Activated CD8-positive, alpha-beta memory T cell treated with anti-CD3 and anti-CD28 coated beads for 4 hours (primary cell): ENCODE measurements around the gene HS6ST2.

Source experiments
- DNase-seq, 2 donors: peaks; one replicate each; pipeline ENCODE4 v3.0.0-alpha.2; 2020; ENCODE audit warnings: low read depth in 2 of 2

HS6ST2 gene

DNA sequence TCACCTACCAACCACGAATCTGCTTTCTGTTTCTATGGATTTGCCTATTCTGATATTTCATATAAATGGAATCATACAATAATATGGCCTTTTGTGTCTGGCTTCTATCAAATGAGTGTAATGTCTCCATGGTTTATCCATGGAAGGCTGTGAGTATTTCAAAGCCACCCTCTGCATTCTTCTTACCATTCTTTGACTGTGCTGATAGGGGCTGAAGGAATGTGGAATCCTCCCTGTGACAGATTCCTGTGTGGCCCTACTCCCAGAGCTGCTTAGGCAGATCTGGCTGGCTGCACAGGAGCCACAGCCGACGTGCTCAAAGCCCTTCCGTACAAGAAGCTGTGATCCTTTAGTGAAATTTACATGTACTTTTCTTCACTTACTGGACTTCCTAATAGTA lies 163.2 kb downstream of the HS6ST2 start:
- DNase-seq, result no peak

DNA sequence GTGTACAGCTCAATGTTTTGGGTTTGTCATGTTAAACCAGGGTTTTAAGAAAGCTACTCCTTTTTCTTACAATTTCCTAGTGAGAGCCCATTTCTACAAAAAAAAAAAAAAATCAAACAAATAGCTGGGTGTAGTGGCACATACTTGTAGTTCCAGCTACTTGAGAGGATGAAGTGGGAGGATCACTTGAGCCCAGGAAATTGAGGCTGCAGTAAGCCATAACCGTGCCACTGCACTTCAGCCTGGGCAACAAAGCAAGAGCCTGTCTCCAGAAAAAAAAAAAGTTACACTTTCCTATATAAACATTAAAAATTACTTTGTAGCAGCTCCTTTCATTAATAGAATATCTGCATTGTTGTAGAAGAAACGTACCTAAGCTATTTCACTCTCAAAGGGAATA lies 166.7 kb downstream of the HS6ST2 start:
- DNase-seq, result no peak

DNA sequence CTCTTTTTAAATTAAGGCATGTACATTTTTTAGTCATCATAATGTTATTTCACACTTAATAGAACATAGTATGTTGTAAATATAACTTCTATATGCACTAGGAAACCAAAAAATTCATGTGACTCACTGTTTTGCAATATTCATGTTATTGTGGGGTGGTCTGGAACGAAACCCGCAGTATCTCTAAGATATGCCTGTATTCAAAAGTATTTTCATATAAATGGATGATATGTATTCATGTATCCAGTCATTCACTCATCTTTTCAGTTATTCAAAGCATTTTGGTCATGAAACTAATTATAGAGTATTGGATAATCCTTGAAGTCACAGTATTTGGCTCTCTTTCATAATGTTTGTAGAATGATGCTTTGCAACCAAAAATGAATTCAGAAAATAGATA lies 168.1 kb downstream of the HS6ST2 start:
- DNase-seq, result no peak

DNA sequence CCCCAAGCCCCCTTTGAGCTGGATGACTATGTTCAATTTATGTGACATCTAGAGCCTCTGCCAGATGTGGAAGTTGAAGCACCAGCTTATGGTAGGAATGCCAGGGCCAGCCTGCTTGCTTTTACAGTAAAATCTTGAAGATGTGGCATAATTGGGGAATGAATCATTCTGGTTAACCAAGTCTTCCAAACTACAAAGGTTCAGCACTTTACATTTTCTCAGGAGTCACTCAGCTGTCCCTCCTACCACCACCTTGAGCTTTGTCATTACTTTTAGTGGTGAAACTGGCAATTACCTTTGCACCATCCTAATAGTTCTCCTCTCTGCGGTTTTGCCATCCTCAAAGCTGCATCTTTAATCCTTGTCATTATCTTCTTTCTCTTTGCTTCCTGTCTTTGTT lies 172.2 kb downstream of the HS6ST2 start:
- no peak for DNase-seq

DNA sequence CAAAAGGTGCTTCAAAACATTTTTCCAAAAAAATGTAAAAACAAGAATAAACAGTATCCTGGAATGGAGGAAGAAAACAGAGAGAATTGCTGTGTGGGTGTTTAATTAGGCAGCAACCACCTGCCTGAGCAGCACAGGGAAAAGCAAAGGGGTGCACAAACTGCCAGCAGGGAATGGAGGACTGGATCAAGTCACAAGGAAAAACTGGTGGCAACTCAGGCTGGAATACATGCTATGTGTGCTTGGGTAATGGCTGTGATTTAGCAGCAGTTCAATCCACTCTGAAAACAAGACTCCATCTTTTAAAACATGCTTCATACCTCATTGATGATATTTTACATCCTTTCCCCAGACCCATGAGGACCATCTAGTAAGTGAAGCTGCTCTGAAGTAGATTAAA lies 179.5 kb downstream of the HS6ST2 start:
- no peak for DNase-seq

DNA sequence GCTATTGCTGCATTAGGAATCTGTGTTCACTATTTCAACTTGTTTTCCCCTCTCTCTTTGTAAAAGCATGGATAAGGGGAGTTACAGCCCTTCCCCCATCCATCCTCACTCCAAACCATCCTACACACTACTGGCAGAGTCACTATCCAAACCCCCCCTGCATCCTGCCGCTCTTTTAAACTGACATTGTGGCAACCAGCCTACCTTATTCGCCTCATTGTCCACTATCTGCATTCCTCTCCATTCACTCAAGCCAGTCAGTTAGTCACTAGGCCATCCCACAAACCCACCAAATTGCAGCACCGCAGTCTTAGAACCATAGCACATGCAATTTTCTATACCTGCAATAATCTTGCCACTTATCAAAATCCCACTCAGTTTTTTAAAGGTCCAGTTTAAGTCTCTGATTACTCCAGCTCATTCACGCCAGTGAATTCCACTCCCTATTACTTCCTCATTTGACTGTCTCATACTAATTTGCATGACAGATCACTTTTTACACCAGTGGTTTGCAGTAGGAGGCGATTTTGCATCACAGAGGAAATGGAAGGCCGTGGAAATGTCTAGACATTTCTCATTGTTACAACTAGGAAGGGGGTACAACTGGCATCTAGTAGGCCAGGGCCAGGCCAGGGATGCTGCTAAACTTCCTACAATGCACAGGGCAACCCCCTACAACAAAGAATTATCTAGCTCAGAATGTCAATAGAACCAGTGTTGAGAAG lies 181.8 kb downstream of the HS6ST2 start:
- DNase-seq, result no peak

DNA sequence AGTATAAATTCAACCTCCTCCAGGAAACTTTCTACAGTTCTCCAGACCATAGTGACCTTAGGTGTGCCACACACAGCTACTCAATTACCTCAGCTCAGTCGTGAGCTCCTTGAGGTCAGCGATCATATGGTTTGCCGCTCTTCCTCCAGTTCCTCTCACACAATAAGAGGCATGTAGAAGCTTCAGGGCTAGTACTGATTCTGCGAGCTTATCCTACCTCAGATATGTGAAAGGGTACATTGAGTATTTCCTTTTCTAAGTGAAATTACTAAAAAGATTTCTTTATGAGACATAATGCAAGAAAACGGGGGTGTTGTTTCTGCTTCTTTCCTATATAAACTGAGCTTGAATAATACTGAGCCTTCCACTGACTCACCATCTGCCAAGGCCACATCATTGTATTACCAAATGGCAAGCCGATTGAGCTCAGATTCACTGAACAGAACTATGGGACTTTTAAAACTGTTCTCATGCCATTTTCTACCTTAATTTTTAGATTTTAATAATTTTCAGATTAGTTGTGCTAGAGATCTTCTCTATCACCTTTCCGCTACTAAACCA lies 183.1 kb downstream of the HS6ST2 start:
- DNase-seq, result no peak

DNA sequence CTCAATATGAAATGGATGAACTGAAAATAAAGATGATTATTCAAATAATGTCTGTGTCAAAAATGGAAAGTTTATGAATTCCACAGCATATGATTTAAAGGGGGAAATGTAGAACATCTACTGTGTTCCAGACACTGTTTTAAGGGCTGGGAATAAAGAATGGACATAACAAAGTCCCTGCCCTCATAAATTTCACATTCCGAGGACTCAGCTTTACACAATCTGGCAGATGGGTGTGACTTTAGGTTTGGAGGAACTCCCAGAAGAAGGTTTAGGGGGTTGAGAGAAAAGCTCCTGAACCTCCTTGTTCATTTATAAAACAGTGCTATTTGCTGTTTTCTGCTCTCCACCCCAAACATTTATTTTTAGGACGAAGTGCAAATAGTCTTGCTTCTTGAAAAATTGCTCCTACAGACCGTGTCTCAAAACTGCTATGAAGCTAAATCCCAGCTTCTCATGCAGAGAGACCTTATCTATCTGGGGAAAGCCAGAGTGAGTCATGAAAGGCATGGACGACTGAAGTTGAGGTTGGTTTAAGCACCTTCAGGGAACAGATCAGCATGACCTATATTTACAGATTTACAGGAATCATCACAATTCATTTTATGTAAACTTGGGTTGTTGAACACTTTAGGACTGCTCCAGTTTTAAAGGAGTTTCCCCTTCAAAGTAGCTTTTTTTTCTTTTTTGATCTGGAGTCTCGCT lies 184.3 kb downstream of the HS6ST2 start:
- DNase-seq, result no peak

DNA sequence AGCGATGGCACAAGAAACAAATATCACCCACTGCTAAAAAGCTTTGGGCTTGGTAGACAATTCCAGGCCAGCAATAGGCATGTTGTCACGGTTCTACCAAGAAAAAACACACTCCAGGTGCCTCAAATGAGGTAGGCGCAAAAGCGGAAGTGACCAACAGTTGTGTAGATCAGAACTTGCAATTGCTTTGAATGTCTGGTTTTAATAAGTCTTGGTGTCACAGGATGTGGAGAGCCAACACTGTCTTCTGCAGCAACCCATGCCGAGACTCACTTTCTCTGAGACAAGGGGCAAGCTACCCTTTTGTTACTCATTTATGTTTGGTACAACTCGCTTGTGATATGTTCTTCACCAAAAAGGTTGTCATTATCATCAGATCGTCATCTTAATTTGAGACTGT lies 188.8 kb downstream of the HS6ST2 start:
- no peak for DNase-seq

DNA sequence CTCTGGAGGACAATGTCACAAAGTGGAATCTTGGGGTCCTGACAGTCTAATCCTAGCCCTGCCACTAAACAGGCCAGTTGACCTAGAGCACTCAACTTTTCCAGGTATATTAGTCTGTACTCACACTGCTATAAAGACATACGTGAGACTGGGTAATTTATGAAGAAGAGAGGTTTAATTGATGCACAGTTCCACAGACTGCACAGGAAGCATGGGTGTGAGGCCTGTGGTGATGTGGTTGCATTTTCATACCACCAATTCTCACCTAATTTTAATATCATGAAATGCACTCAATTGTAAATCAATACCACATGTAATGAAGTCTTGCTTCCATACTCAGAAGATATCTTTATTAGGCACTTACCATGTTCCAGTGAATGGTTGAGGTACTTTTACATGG lies 192.0 kb downstream of the HS6ST2 start:
- DNase-seq, result no peak

DNA sequence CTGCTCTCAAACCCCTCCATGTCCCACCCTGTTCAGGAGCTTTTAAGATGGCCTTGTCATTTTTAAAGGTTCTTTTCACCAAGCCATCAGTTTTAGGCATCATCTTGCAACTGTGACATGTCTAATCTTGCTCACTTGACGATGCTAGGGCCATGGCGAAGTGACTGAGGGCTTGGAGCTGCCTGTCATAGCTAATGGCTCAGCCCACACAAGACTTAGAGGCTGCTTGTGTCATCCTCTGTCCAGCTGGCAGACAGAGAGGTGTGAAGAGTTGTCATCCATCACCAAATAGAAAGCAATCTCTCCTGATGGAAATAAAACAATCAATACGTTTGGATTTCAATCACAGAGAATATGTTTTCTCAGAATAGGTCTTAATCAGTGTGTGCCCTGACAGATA lies 194.9 kb downstream of the HS6ST2 start:
- DNase-seq, result no peak

DNA sequence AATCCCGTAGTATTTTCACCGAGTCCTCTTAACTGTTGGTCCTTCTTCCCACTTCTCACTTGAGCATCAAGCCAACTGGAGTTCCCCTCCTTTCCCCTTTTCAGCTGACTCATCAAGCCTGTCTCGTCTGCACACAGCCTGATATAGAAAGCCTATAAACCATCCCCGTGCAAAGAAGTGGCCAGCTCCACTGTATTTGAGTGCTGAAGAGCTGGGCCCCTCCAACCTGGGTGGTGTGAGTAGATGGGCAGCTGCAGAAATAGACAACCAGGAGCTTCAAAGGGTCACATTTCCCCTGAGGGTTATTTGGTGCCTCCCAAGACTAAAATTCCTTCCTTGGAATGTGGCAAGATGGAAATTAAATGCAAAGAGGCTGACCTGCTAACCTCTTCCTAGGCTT lies 199.7 kb downstream of the HS6ST2 start:
- DNase-seq, result no peak

DNA sequence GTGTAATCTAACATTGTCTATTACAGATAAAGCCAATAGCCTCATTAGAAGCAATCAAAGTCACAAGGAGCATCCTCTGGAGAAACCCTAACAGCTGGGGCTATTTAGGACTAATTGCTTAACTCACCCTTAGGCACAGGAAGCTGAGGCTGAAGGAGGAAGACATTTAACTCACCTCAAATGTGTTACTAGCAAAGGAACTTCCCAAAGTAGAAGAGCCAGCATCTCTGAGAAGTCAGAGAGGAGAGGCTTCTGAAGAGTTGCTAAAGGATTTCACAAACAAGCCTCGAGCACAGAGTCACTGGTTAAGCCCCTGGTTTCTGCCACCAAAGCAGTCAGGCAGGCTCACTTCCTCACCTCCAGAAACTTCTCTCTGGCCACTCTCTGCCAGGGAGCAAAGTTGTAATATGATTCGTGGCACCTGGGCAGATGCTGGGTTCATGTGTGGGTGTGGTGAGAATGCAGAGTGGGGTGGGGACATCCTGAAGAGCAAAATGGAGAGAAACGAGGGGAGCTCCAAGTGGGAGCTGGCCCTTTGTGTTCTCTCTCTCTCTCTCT lies 201.3 kb downstream of the HS6ST2 start:
- no peak for DNase-seq

DNA sequence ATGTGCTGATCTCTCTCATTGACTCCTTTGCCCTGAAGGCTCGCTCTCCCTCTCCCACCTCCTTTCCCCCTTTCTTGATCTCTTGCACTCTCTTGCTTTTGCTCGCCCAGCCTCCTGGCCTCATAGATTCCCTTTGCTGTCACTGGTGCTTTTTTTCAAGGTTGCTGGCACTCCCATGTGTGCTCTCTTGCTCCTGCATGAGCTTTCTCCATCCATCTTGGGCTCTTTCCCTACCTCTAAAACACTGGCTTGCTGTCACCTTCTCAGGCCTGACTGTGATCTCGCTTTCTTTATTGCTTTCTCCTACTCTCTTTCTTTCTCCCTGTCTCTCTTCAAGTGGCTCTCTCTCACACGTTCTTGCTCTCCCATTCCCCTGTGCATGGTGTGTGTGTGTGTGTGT lies 202.0 kb downstream of the HS6ST2 start:
- DNase-seq, result no peak

DNA sequence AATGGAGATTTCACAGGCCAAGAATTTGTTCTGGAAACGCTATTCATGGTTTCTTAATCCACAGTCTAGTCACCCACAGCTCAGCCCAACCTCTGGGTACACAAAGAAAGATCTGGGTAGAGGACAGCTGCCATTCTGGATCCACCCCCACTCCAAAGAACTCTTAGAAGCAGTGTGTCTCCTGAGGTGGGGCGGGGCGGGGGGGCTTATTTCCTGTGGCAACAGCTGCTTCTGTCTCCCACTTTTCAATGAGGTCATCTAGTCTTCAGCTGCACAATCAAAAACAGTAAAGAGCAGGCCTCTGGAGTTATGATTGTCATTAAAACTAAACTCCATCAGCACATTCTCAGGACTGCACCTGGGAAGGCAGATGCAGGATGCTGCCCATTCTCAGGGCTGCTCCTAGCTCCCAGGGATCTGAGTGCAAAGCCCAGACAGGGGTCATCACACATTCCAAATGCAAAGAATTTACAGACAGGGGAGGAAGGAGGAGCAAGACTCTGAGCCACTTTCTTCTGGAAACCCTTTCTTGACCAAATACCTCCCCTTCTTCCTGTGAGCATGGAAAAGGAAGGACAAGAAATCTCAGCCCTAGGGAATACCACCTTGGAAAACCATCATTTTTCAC lies 207.3 kb downstream of the HS6ST2 start:
- DNase-seq, result no peak

DNA sequence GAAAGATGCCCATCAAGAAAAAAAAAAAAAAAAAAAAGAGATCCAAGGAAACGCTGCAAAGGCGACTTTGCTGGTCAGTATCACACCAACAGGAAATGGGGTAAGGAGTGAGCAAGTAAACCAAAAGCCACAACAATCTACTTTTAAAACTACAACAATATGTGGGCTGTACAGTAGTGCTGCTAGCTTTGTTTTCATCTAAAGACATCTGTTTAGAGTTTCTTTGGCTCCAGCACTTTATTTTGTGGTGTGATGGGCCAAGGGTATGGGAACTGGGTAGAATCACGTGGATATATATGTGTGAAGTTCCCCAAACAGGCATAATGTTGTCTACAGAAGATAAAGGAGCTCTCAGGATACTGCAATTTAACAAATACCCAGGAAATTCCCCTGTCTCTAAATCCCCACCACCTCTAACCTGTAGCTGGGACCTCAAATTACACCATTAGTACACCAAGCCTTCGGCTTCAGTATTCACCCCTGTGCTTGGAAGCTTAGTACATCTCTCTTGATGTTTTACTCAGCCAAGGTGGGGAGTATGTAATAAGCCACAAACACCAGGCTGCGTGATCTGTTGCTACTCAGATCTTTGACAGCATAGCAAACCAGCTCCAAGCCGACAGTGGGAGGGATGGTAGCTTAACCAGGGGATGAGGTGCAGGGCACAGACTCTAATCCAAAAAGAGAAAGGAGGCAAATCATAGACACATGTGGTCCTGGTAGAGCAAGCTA lies 207.9 kb downstream of the HS6ST2 start:
- no peak for DNase-seq

DNA sequence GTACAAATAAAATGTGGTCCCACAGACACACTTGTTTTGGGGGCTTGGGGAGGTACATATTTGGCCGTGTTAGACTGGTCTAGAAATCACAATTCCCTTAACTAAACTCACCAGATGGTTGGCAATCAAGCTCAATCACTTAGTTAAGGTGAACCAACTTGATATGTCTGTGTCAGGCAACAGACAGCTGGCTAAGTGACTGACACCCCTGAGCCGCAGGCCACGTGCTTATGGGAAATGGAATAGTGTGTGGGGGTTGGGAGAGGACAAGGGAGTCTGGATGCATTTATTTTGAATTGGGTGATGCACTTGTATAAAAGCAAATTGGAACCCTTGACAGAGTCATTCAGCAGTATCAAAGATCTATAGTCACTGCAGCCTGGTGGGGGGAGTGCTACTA lies 209.0 kb downstream of the HS6ST2 start:
- DNase-seq, result no peak

DNA sequence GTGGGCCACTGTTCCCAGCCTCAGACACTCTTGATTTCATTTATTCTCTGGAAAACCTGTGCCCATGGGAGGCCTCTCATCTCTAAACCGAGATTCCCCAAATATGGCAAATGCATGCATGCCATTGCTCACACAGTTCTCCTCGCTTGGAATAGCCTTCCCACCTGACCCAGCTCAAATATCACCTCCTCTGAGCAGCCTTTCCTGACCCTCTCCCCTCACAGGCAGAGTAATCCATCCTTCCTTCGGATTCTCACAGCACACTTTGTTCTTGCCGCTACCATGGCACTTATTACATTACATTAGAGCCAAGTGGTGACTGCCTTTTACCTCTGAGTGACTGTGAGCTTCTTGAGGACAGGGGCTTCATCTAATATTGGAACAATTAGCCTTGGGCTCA lies 209.5 kb downstream of the HS6ST2 start:
- no peak for DNase-seq

DNA sequence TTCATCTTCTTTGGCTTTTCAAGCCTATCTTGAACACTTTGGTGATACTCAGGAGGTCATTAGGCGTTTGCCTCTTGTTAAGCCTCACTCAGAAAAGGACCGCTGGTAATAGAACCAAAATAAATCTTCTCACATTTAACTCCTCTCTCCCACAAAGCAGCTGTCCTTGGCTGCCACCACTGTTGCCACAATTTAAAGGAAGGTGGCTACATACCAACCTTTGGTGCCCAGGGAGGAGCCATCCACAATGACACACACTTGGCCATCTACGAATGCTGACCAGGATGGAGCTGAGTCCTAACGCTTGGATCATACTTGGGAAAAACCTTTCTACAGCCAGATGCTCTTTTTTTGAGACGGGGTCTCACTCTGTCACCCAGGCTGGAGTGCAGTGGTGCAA lies 210.2 kb downstream of the HS6ST2 start:
- no peak for DNase-seq

DNA sequence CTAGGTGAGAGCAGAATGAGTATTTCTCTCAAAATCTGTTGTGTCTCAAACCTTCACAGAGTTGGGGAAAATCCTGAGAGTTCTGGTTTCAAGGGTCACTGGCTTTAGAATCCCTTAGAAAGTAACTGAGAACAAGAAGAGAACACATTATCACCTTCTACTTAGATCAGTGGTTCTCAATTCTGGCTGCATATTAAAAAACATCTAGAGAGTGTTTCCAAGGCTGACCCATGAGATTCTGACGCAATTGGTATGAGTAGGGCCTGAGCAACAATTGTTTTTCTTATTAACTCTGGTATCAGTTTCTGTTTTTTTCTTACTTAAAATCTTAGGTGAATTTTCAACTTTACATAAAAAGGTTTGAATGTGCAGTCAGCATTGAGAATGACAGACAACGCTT lies 212.8 kb downstream of the HS6ST2 start:
- no peak for DNase-seq

DNA sequence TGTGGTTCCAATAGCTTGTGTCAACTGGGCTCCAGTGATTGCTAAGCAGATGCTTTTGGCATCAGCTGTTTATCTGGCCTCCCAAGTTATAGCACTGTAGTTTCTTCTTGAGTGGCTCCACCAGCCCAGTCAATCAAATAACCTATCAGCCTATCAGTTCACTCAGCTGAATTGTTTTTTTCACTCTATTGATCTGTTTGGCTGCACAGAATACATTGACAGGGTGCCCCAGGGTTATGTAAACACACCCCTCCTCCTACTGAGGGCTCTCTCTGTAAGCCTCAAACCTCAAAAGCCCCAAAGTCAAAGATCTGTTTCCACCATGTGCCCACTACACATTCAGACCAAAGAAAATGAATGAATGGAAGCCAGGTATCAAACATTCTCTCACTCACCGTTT lies 214.0 kb downstream of the HS6ST2 start:
- no peak for DNase-seq

DNA sequence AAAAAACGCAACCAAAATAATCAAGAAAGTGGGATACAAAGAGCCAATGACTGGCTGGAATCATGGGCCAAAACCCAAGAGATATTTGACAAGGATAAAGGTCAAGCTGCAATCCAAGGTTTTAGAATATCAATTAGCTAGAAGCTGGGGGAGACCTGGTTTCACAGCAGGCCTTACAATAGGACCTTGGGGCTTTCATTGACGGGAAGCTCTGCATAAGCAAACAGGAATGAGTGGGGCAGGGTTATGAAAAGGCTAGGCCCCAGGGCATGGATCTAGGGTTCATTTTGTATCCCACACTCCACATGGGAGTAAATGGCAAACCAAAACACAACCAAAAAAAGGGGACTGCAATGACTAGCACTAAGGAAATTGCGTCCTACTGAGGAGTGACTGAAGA lies 215.3 kb downstream of the HS6ST2 start:
- no peak for DNase-seq
